HG03460 (cell line): ENCODE results near the gene RDM1.
"Not testable (repeated sequence)": the region's sequence is repeated elsewhere in the genome, so short reads cannot be mapped to it uniquely, and the experiment has no call there.

ENCODE experiments used
- ATAC-seq: cut with Tn5 transposase; IDR thresholded peaks from one replicate; pipeline ENCODE4 v1.9.1; 2021; ENCODE audit not compliant: unreplicated experiment

The RDM1 gene

DNA sequence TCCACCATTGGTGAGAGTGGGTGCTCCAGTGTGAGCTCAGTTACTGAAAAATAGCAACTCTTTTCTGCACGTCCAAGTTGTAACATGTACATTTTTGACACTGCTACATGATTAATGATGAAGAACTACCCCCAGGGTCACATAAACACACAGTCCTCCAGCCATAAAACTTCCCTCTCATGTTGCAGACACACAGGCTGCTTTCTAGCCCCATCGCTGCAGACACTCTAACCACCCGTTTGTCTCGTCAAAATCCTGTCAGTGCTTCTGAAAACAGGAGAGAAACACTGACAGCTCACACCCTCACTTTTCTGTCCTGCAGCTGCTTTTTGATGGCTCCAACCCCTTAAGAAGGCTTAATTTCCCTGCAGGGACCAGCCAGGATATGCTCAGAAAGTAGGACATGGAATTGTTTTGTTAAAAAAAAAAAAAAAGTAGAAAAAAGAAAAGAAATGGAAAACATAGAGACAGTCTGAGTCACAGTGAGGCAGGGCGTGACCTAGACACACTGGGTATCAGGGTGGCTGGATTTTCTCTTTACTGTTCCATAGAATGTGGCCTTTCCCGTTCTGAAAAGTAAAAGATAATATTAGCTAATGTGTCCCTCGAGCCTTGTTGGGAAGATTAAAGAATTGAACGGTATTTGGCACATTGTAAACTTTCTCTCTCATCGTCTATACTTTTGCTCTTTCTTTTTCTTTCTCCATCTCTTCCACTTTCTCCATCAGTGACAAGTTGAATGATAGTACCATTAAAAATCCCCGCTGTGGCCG is 29.7 kb downstream of the RDM1 start:
- no peak for ATAC-seq

DNA sequence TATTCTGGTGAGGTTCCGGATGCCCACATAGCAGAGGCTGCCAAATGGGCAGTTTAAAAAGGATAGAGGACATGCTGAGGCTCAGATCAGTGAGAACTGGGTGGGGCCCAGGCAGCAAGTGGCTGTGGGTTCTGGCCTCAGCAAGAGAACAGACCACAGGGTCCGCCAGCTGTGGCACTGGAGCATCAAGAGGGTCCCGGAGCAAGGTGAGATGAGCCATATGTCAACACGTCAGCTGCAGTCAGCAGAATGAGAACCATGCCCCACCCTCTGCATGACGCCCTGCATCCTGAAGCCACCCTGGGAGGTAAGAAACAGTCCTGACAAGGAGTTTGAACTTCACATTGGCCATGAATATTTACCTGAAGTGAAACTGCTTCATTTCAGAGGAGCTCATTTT is 30.3 kb downstream of the RDM1 start:
- no peak for ATAC-seq

DNA sequence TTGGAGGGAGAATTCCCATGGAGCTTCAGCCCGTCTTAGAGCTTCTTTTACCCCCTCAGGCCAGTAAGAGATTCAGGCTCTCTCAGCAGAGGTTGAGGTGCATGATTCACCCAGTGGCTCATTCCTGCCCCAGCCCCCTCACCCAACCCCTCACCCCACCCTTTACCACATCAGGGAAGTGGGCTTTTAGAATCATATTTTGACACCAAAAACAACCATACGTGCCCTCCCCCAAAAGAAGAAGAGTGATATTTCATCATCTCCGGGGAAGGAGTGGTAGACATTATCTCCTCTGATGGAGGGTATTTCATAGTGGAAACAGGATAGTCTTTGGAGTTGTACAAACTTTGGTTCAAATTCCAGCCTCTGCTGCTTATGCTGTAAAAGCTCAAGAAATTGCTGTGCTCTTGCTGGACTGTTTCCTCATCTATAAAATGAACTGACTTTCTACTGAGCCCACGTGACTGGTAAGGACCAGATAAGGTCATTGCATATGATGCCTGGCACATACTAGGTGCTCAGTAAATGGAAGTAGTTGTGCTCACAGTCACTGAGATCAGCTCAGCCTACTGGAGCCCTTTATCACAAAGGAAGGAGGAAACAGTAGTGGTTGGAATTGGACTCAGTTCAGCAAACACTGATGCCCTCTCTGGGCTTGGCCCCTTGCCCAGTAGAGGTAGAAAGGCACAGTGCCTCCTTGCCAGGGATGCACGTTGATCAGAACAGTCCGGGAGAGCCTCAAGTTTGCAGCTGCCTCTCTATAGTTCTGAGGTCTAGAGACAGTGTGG is 32.1 kb downstream of the RDM1 start:
- no peak for ATAC-seq

DNA sequence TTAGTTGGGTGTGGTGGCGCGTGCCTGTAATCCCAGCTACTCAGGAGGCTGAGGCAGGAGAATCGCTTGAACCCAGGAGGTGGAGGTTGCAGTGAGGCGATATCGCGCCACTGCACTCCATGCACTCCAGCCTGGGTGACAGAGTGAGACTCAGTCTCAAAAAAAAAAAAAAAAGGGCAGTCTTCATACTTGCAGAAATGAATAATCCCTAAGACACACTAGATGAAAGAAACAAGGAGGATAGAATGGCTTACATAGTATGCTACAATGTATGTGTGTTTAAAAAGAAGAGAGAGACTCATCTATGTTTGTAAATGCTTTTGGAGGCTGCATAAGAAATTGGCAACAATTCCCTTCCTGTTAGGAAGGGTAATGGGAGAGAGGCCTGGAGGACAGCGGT is 32.8 kb downstream of the RDM1 start:
- not testable (repeated sequence) for ATAC-seq

GRCh38 chr17:35895636-35896587 is 34.7 kb downstream of the RDM1 start:
- no peak for ATAC-seq

- ATAC-seq = no peak
Measured at GRCh38 chr17:35894206-35894605, 36.4 kb downstream of the RDM1 start.

- ATAC-seq = no peak
Measured at GRCh38 chr17:35893751-35894150, 36.8 kb downstream of the RDM1 start.

GRCh38 chr17:35892091-35893035 is 38.2 kb downstream of the RDM1 start:
- ATAC-seq = no peak

DNA sequence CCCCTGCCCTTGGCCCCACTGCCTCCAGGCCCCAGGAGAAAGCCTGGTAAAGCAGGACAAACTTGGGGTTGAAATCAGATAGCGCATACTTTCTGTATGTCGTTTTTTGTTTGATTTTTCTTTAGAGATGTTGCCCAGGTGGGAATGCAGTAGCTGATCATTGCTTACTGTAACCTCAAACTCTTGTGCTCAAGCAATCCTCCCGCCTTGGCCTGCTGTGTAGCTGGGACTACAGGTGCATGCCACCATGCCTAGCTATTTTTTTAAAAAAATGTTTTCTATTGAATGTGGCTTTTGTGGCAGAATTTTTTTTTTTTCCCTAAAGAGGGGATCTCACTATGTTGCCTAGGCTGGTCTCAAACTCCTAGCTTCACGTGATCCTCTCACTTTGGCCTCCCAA is 39.3 kb downstream of the RDM1 start:
- no peak for ATAC-seq

- ATAC-seq = no peak
Measured at GRCh38 chr17:35890774-35891155, 39.8 kb downstream of the RDM1 start.

DNA sequence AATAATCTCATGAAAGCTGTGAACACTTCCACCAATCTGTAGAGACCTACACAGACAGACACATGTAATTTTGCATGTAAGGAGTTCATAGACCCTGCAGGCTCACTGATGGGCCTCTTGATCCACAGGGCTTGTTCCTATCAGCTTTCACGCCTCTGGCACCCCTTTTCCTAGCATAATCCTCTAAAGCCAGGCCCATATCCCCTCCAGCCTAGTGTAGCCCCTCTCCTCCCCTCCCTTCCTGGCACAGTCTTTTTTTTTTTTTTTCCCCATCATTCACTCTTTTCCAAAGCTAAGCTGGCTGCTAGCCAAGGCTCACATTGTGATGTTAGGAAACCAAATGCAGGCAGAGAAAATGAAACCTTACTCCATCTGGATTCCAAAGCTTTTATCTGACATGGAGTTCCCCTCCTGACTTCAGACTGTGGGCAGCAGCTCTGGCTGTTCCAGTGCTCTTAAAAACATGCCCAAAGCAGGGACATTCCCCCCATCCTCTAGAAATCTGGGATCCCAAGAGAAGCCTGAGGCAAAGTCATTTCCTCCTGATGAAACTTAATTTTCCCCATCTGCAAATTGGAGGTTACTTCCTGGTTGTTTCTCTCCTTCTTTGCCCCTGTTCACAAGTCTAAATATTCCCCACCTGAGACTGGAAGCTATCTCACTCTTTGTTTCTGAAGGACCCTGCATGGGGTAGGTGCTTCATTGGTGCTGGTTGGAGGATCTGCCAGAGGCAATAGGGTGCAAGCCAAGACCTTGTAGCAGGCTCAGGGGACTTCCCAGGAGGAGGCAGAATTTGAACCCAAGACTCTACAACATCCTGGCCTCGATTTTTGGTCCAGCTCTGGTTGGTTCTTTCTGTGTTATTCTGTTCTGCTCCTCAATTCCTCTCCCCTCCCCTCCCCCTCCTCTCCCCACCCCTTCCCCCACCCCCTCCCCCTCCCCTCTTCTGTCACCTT is 40.5 kb downstream of the RDM1 start:
- ATAC-seq = no peak

GRCh38 chr17:35889241-35889640 is 41.3 kb downstream of the RDM1 start:
- no peak for ATAC-seq

- peak; percentile 86 for ATAC-seq
Measured at GRCh38 chr17:35879773-35880654, 50.6 kb downstream of the RDM1 start, which contains the start of gene CCL5. Gene CCL5, minus strand, starts transcription at chr17:35880360.

DNA sequence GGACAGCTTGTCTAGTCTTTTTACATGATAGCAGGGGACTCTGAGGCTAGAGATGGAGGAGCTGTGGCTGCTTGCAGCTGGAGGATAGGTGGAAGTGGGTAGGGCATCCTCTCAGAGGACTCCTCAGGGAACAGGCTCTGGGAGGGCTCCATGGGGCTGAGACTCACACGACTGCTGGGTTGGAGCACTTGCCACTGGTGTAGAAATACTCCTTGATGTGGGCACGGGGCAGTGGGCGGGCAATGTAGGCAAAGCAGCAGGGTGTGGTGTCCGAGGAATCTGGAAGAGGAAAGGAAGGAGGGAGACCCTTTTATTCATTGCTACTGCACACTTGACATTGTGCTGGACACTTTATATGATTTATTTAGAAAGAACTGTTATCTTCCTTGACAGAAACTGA is 52.2 kb downstream of the RDM1 start:
- no peak for ATAC-seq

DNA sequence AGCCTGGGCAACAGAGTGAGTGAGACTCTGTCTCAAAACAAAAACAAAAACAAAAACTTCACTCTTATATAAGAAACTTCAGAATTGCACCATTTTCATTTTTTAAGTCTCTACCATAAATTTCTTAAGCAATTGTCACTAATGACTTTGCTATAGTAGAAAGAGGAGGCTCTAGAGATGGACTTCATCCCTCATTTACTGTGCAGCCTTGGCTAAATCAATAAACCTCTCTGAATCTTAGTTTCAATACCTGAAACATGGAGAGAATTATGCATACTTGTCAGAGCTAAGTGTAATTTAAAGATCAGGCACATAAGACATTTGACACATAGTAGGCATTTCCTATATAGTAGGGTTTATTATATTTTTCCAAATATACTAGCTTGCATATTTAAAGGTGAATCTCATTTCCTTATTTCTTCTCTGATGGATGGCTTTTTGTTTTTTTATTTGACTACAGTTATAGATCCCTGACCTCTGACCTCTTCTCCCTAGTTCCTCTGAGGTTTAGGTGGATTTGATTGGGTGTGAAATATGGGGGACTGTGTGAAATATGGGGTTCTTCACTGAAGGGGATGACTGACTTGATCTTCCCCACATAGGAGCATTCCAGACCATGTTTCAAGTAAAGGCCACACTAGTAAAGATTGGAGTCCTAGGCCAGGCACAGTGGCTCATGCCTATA is 53.1 kb downstream of the RDM1 start:
- no peak for ATAC-seq

GRCh38 chr17:35876534-35876933 is 54.0 kb downstream of the RDM1 start:
- ATAC-seq = no peak

GRCh38 chr17:35875800-35876139 is 54.8 kb downstream of the RDM1 start:
- ATAC-seq = no peak
